Natural killer cell (primary cell): ENCODE measurements around the gene BPIFB6. TPM values are rescaled to one million over a fixed set of nuclear protein-coding genes. Genes with fewer than 3 reads are reported as not detected.

ENCODE experiments used
- ATAC-seq, 3 donors: fragments of 150-1000 bp in 2 of 3; fragments of 200-7000 bp in 1 of 3; cut with Tn5 transposase; 1 replicate in 1 of 3; 2 replicates in 2 of 3; pipeline ENCODE4 v1.10.0; 2021; ENCODE audit warnings: mild to moderate bottlenecking in 2 of 3, moderate library complexity in 2 of 3
- DNase-seq, 2 donors: peaks; one replicate each; pipeline versions ENCODE4 v3.0.0 to v3.0.0-alpha.2; 2013 to 2021; ENCODE audit warnings: mixed read lengths in 1 of 2
- H3K27ac ChIP-seq: one replicate; pipeline ENCODE4 v1.5.1; 2013; ENCODE audit warnings: mild to moderate bottlenecking, low read length
- H3K27me3 ChIP-seq: one replicate; pipeline ENCODE4 v1.6.1; 2013; ENCODE audit warnings: low read length; ENCODE audit not compliant: control insufficient read depth, insufficient read depth
- H3K36me3 ChIP-seq: one replicate; pipeline ENCODE4 v1.6.1; 2013; ENCODE audit warnings: low read length; ENCODE audit not compliant: control insufficient read depth, insufficient read depth
- H3K4me1 ChIP-seq: one replicate; pipeline ENCODE4 v1.6.1; 2013; ENCODE audit warnings: low read length; ENCODE audit not compliant: control insufficient read depth, insufficient read depth
- H3K4me3 ChIP-seq: one replicate; pipeline ENCODE4 v1.5.1; 2013; ENCODE audit warnings: low read length
- H3K9me3 ChIP-seq: one replicate; pipeline ENCODE4 v1.6.1; 2013; ENCODE audit warnings: low read length; ENCODE audit not compliant: control insufficient read depth, insufficient read depth
- H3K27ac Mint-ChIP-seq, 2 donors: one replicate each; pipeline ENCODE4 v1.8.0; 2022; ENCODE audit warnings: mild to moderate bottlenecking in 2 of 2, mixed read lengths in 2 of 2, moderate library complexity in 1 of 2
- H3K27me3 Mint-ChIP-seq, 2 donors: one replicate each; pipeline ENCODE4 v1.8.0; 2022; ENCODE audit warnings: low read depth in 2 of 2, mixed read lengths in 2 of 2
- H3K36me3 Mint-ChIP-seq: one replicate; pipeline ENCODE4 v1.8.0; 2022; ENCODE audit warnings: mixed read lengths
- H3K4me1 Mint-ChIP-seq, 2 donors: one replicate each; pipeline ENCODE4 v1.8.0; 2022; ENCODE audit warnings: mixed read lengths in 2 of 2
- H3K4me3 Mint-ChIP-seq: one replicate; pipeline ENCODE4 v1.8.0; 2022; ENCODE audit warnings: mild to moderate bottlenecking, moderate library complexity, mixed read lengths
- H3K9me3 Mint-ChIP-seq, 2 donors: one replicate each; pipeline ENCODE4 v1.8.0; 2022; ENCODE audit warnings: mixed read lengths in 2 of 2
- CTCF ChIP-seq: fragments of 200-600 bp; IDR thresholded peaks from one replicate; pipeline ENCODE4 v1.8.0; 2022; ENCODE audit warnings: antibody characterized with exemption
- WGBS: methylation state at CpG from one replicate; pipeline ENCODE4 v1.1.7; 2013; ENCODE audit warnings: missing lambda C conversion rate; ENCODE audit not compliant: insufficient coverage; 5-methylcytosine and 5-hydroxymethylcytosine counted together
- intact Hi-C: fragments of 100-400 bp; cut with micrococcal nuclease; formaldehyde crosslinking; loops from one replicate; pipeline ENCODE4 v1.14.2; 2022
- total RNA-seq, 4 donors: library from RNA; stranded (reverse); fragments of 120-200 nt in 1 of 4; gene quantifications; one replicate each; pipeline versions ENCODE4 v1.2.3 to v1.2.4, GENCODE V29; 2013 to 2022

The BPIFB6 gene
- total RNA-seq, 3 donors from 2014 or later (not counting 1 experiment from before 2014, with no cell fraction given) = not detected

GRCh38 chr20:33028875-33029274 is 2.6 kb upstream of the BPIFB6 start:
- no peaks in the 10 kb centered on the region for H3K9me3 Mint-ChIP-seq
- Histone ChIP-seq H3K36me3 (no peaks in the 10 kb centered on the region), H3K27me3 (no peaks in the 10 kb centered on the region), H3K4me1 (no peaks in the 10 kb centered on the region), H3K4me3 (no peak overlapping the region), H3K27ac (no peak overlapping the region), H3K9me3 (no peaks in the 10 kb centered on the region)
- H3K27me3 Mint-ChIP-seq = no peaks in the 10 kb centered on the region
- no peak overlapping the region for H3K27ac Mint-ChIP-seq
- TF ChIP-seq CTCF = no peak
- DNase-seq (no peak), ATAC-seq (no peak)
- no peak overlapping the region for H3K4me3 Mint-ChIP-seq
- WGBS = 85% methylated on average over 7 of the region's 7 CpGs
- H3K4me1 Mint-ChIP-seq = no peaks in the 10 kb centered on the region
- intact Hi-C loops = no loop called here
- no peaks in the 10 kb centered on the region for H3K36me3 Mint-ChIP-seq

GRCh38 chr20:33030076-33030475 is 1.4 kb upstream of the BPIFB6 start:
- Histone ChIP-seq H3K27ac (no peak overlapping the region), H3K36me3 (no peaks in the 10 kb centered on the region), H3K9me3 (no peaks in the 10 kb centered on the region), H3K4me1 (no peaks in the 10 kb centered on the region), H3K27me3 (no peaks in the 10 kb centered on the region), H3K4me3 (no peak overlapping the region)
- intact Hi-C loops = no loop called here
- Mint-ChIP-seq H3K9me3 (no peaks in the 10 kb centered on the region), H3K36me3 (no peaks in the 10 kb centered on the region), H3K4me3 (no peak overlapping the region), H3K27me3 (no peaks in the 10 kb centered on the region), H3K4me1 (no peaks in the 10 kb centered on the region), H3K27ac (no peak overlapping the region)
- 93% methylated on average over 9 of the region's 9 CpGs for WGBS
- DNase-seq (no peak), ATAC-seq (no peak)
- no peak for TF ChIP-seq CTCF

GRCh38 chr20:33030569-33030968 is 879 bp upstream of the BPIFB6 start:
- no peak for TF ChIP-seq CTCF
- ATAC-seq (no peak), DNase-seq (no peak)
- H3K4me1 Mint-ChIP-seq = no peaks in the 10 kb centered on the region
- H3K27me3 Mint-ChIP-seq = no peaks in the 10 kb centered on the region
- no peaks in the 10 kb centered on the region for H3K36me3 Mint-ChIP-seq
- no peak overlapping the region for H3K4me3 Mint-ChIP-seq
- H3K27ac Mint-ChIP-seq = no peak overlapping the region
- Histone ChIP-seq H3K36me3 (no peaks in the 10 kb centered on the region), H3K27me3 (no peaks in the 10 kb centered on the region), H3K9me3 (no peaks in the 10 kb centered on the region), H3K4me1 (no peaks in the 10 kb centered on the region), H3K4me3 (no peak overlapping the region), H3K27ac (no peak overlapping the region)
- H3K9me3 Mint-ChIP-seq = no peaks in the 10 kb centered on the region
- intact Hi-C loops = no loop called here
- 88% methylated on average over 6 of the region's 6 CpGs for WGBS

DNA sequence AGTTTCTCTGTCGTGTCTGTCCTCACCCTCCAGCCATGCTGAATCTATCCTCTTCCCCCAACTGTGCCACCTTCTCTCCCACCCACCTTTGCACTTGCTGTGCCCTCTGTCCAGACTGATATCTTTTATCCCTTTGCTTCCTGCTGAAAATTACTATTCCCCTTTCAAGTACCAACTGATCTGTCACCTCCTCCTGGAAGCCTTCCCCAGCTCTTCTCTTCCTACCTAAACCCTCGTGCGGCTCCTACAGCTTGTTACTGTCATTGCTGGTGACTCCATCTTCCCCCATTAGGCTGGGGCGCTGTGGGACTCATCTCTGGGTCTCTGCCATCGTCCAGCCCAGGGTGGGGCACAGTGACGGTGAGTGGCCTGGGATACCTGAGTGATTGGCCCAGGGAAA is 1.1 kb downstream of the BPIFB6 start:
- Mint-ChIP-seq H3K9me3 (no peaks in the 10 kb centered on the region), H3K4me1 (no peaks in the 10 kb centered on the region), H3K27ac (no peak overlapping the region), H3K27me3 (no peaks in the 10 kb centered on the region), H3K36me3 (no peaks in the 10 kb centered on the region), H3K4me3 (no peak overlapping the region)
- H3K4me3 ChIP-seq = no peak overlapping the region
- no peaks in the 10 kb centered on the region for H3K9me3 ChIP-seq
- H3K27ac ChIP-seq = no peak overlapping the region
- H3K36me3 ChIP-seq = no peaks in the 10 kb centered on the region
- WGBS = 87% methylated on average over 6 of the region's 6 CpGs
- DNase-seq (no peak), ATAC-seq (no peak)
- intact Hi-C loops = no loop called here
- TF ChIP-seq CTCF = no peak
- H3K4me1 ChIP-seq = no peaks in the 10 kb centered on the region
- H3K27me3 ChIP-seq = no peaks in the 10 kb centered on the region
